Mucosa of stomach (tissue), 1 donor: ENCODE results near the gene SOBP.

Source experiments
- H3K27me3 ChIP-seq: one replicate; pipeline ENCODE4 v1.7.0; 2013; ENCODE audit warnings: mild to moderate bottlenecking, low read length; ENCODE audit not compliant: control insufficient read depth, insufficient read depth
- H3K36me3 ChIP-seq: one replicate; pipeline ENCODE4 v1.7.0; 2013; ENCODE audit warnings: low read length; ENCODE audit not compliant: control insufficient read depth, insufficient read depth
- H3K4me1 ChIP-seq: one replicate; pipeline ENCODE4 v1.7.0; 2013; ENCODE audit warnings: mild to moderate bottlenecking, low read length; ENCODE audit not compliant: control insufficient read depth, insufficient read depth
- H3K4me3 ChIP-seq: one replicate; pipeline ENCODE4 v1.7.0; 2013; ENCODE audit warnings: low read length
- H3K9ac ChIP-seq: one replicate; pipeline ENCODE4 v1.7.0; 2013; ENCODE audit warnings: mild to moderate bottlenecking, low read length, moderate library complexity
- H3K9me3 ChIP-seq: one replicate; pipeline ENCODE4 v1.7.0; 2013; ENCODE audit warnings: mild to moderate bottlenecking, low read length, moderate library complexity; ENCODE audit not compliant: control insufficient read depth
- donor health status: Pancreatic carcinoma.

The SOBP gene

GRCh38 chr6:107565165-107565723, 75.3 kb downstream of the SOBP start:
- H3K9me3 ChIP-seq = no peaks in the 10 kb centered on the region
- H3K4me1 ChIP-seq = no peaks in the 10 kb centered on the region
- no peak overlapping the region for H3K9ac ChIP-seq
- no peak overlapping the region for H3K4me3 ChIP-seq
- no peaks in the 10 kb centered on the region for H3K27me3 ChIP-seq
- H3K36me3 ChIP-seq = no peaks in the 10 kb centered on the region

DNA sequence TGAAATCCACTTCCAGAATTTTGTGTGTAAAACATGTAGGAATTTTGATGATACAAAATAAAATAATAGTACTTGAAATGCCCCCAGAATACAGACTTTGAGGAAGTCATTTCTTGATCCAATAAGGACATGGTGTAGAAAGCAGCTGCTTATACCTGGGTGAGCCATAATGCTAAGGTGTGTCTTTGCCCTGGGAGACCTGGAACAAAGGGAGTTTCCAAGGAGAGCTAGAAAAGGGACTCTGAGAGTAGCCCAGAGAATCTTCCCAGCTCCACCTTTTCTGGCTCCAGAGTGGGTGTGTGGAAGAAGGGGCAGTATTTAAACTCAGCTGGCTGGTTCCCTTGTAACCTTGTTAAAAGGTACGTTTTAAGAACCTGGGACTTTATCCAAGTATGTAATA, 77.7 kb downstream of the SOBP start:
- Histone ChIP-seq H3K27me3 (no peaks in the 10 kb centered on the region), H3K4me1 (no peaks in the 10 kb centered on the region), H3K36me3 (no peaks in the 10 kb centered on the region), H3K4me3 (no peak overlapping the region), H3K9ac (no peak overlapping the region), H3K9me3 (no peaks in the 10 kb centered on the region)

- Histone ChIP-seq H3K9ac (no peak overlapping the region), H3K9me3 (no peaks in the 10 kb centered on the region), H3K36me3 (no peaks in the 10 kb centered on the region), H3K27me3 (no peaks in the 10 kb centered on the region), H3K4me1 (no peaks in the 10 kb centered on the region), H3K4me3 (no peak overlapping the region)
Observed at GRCh38 chr6:107569473-107569872, 79.6 kb downstream of the SOBP start.

GRCh38 chr6:107571354-107571753, 81.4 kb downstream of the SOBP start:
- no peaks in the 10 kb centered on the region for H3K9me3 ChIP-seq
- H3K27me3 ChIP-seq = no peaks in the 10 kb centered on the region
- no peaks in the 10 kb centered on the region for H3K36me3 ChIP-seq

GRCh38 chr6:107572886-107573285, 83.0 kb downstream of the SOBP start:
- Histone ChIP-seq H3K36me3 (no peaks in the 10 kb centered on the region), H3K9ac (no peak overlapping the region), H3K27me3 (no peaks in the 10 kb centered on the region), H3K4me3 (no peak overlapping the region), H3K9me3 (no peaks in the 10 kb centered on the region), H3K4me1 (no peaks in the 10 kb centered on the region)

More at GRCh38 chr6:107571354-107571753, 81.4 kb downstream of the SOBP start:
- H3K9ac ChIP-seq = no peak overlapping the region
- no peak overlapping the region for H3K4me3 ChIP-seq
- no peaks in the 10 kb centered on the region for H3K4me1 ChIP-seq

GRCh38 chr6:107574856-107575255, 84.9 kb downstream of the SOBP start:
- Histone ChIP-seq H3K4me1 (no peaks in the 10 kb centered on the region), H3K4me3 (no peak overlapping the region)

GRCh38 chr6:107576852-107577251, 86.9 kb downstream of the SOBP start:
- H3K27me3 ChIP-seq = no peaks in the 10 kb centered on the region
- no peak overlapping the region for H3K9ac ChIP-seq
- H3K4me3 ChIP-seq = no peak overlapping the region
- no peaks in the 10 kb centered on the region for H3K36me3 ChIP-seq
- H3K9me3 ChIP-seq = no peaks in the 10 kb centered on the region
- H3K4me1 ChIP-seq = no peaks in the 10 kb centered on the region

More at GRCh38 chr6:107574856-107575255, 84.9 kb downstream of the SOBP start:
- Histone ChIP-seq H3K27me3 (no peaks in the 10 kb centered on the region), H3K9me3 (no peaks in the 10 kb centered on the region), H3K36me3 (no peaks in the 10 kb centered on the region), H3K9ac (no peak overlapping the region)

DNA sequence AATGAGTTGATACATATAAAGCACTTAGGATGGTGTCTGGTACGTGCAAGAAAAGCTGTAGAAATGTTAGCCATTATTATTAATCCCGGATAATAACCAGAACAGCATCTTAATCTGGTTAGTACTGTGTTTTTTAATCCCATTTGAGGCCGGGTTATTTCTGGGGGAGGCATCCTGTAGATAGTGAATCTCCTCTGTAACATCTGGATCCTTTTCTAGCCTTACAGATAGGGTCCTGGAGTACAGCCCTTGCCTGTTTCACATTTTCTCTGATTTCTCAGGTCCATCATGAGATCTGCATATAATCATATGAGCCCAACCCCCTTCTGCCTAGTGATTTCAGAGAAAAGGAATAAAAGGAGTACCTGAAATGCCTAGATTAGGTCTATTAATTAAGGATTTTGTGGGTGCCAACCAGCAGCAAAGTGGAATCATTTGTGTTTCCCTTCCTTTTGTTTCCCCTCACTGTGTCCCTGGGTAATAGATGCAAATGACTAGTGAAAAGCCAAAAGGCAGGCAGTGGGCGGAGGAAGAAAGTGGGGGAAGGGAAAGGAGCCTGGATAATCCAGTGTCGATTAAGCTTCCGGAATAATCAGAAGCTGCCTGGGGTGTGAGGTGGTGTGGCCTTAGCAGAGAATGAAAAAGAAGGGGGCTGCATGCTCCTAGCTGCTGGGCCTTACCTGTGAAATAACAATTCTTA, 88.9 kb downstream of the SOBP start:
- Histone ChIP-seq H3K4me3 (no peak overlapping the region), H3K9me3 (no peaks in the 10 kb centered on the region), H3K9ac (no peak overlapping the region), H3K36me3 (no peaks in the 10 kb centered on the region), H3K4me1 (no peaks in the 10 kb centered on the region), H3K27me3 (no peaks in the 10 kb centered on the region)

DNA sequence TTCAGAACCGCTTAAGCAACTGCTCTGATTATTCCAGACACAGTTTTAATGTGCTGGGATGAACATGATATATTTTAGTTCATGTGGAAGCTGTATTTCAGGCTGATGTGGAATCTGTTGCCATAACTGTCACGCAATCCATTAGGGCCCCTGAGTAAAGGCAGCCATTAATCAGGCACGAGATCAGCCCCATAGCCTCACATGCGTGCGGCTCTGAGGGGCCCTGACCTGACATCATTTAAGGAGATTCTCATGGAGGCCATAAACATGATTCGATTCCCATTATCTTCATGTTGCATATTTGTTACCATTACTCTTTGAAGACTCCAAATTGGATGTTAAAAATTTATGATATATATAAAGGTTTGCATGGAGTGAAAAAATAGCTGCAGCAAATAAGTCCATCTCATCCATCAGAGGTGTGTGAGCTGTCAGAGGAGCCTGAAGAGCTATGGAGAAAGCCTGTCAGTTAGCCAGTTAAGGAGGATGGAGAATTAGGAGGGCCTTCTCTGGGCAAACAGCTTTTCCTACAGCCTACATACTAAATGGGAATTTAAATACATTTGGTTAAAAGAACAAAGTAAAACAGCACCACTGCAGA, 89.6 kb downstream of the SOBP start:
- no peak overlapping the region for H3K9ac ChIP-seq
- H3K36me3 ChIP-seq = no peaks in the 10 kb centered on the region
- H3K4me3 ChIP-seq = no peak overlapping the region
- no peaks in the 10 kb centered on the region for H3K27me3 ChIP-seq
- no peaks in the 10 kb centered on the region for H3K4me1 ChIP-seq
- no peaks in the 10 kb centered on the region for H3K9me3 ChIP-seq

DNA sequence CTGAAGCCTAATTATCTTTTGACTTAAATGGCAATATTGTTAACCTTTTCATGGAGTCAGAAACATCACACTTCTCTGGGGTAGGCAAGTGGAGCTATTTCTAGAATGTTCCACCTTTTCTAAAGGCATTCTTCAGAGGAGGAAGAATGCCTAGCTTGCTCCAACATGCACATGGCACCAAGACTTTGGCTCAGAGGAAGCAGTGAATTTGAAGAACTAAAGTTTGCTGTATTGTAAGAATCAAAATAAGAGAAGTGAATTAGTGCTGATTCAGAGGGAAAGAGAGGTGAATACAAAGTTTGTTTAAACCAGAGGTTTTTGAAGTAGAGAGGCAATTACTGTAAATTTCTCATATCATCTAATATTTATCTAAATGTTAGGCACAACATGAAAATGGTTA, 92.2 kb downstream of the SOBP start:
- Histone ChIP-seq H3K9ac (no peak overlapping the region), H3K9me3 (no peaks in the 10 kb centered on the region), H3K4me1 (no peaks in the 10 kb centered on the region), H3K36me3 (no peaks in the 10 kb centered on the region), H3K27me3 (no peaks in the 10 kb centered on the region), H3K4me3 (no peak overlapping the region)

GRCh38 chr6:107584726-107585125, 94.8 kb downstream of the SOBP start:
- no peaks in the 10 kb centered on the region for H3K4me1 ChIP-seq
- no peaks in the 10 kb centered on the region for H3K27me3 ChIP-seq
- H3K9ac ChIP-seq = no peak overlapping the region

DNA sequence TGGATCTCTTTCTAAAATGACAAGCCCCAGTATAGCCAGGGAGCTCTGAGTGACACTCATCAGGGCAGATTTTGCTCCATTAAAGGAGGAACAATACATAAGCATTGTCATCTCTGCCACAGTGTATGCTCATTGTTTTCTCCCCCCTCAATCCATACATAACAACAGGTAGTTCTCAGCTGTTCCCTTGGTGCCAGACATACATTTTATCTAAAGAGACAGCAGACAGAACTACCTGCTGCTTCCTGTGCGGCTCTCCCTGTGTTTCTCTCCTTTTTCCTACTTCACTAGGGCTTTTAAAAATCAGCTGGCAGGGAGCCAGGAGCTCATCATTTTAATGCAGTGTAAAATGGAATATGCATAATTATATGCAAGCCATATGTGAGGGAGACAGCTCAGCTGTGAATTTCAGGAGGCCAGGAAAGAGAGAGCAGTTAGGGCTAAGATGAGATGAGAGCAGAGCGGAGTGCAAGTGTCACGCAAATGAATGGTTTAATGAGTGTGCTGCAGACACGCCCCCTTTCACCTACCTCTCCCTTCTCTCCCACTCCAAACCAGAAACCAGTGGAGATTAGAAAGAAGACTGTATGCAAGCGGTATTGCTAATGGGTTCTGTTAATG, 96.0 kb downstream of the SOBP start:
- H3K36me3 ChIP-seq = no peaks in the 10 kb centered on the region
- no peaks in the 10 kb centered on the region for H3K27me3 ChIP-seq

More at GRCh38 chr6:107584726-107585125, 94.8 kb downstream of the SOBP start:
- no peaks in the 10 kb centered on the region for H3K36me3 ChIP-seq
- no peaks in the 10 kb centered on the region for H3K9me3 ChIP-seq
- H3K4me3 ChIP-seq = no peak overlapping the region

More for the DNA sequence above, 96.0 kb downstream of the SOBP start:
- H3K9me3 ChIP-seq = no peaks in the 10 kb centered on the region
- no peak overlapping the region for H3K4me3 ChIP-seq
- H3K4me1 ChIP-seq = no peaks in the 10 kb centered on the region
- H3K9ac ChIP-seq = no peak overlapping the region
